GM18861 (cell line): ENCODE data around the gene CHCHD6.

Experiments
- ATAC-seq: cut with Tn5 transposase; IDR thresholded peaks from one replicate; pipeline ENCODE4 v1.9.1; 2021; ENCODE audit not compliant: unreplicated experiment

Gene CHCHD6

DNA sequence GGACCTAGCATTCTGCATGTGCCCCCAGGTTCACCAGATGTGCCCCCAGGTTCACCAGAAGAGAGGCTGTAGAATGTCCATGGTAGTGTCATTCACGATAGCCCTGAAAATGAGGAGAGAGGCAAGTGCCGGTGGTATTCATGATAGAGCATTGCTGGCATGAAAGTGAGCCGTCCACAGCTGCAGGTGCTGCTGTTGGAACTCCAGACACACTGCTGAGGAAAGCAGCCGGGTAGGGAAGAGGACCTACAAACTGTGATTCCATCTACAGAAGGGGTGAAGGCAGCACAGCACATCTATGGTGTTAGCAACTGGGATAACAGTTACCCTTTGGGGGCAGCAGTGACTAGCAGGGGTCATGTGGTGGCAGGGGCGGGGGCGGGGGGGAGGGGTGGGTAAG is 153.9 kb downstream of the CHCHD6 start:
- ATAC-seq, result no peak

DNA sequence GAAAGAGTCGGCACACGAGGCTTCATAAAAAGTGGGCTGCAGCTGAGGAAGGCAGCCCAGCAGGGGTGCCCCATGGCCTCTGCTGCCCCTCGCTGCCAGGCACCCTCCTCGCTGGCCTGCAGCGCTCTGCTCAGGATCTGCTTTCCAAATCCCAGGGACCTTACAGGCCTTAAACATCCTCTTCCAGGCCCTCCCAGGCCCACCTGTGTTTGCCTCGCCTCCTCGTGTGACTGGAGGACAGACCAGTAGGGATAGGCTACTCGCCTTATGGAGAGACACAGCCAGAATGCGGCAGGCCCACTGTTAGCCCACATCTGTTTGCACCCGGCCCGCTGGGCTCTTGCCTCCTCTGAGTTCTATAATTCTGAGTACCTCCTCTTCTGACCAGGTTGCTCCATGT is 154.4 kb downstream of the CHCHD6 start:
- ATAC-seq, result no peak

DNA sequence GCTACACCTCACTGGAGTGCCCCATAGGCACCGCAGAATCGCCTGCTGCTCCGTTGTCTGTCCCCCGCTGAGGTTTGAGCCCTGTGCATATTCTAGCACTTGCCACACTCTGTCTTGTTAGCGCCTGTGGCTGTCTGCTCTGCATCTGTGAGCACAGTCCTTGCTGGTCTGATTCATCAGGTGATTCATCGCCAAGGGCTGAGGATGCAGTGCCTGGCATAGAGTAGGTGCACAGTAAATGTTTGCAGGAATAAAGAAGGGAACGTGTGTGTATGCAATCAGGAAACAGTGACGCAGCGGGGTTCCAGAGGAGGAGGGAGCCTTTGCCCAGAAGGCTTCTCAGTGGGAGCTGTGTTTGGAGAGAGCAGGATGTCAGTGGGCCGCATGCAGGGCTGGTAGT is 154.8 kb downstream of the CHCHD6 start:
- ATAC-seq, result no peak

DNA sequence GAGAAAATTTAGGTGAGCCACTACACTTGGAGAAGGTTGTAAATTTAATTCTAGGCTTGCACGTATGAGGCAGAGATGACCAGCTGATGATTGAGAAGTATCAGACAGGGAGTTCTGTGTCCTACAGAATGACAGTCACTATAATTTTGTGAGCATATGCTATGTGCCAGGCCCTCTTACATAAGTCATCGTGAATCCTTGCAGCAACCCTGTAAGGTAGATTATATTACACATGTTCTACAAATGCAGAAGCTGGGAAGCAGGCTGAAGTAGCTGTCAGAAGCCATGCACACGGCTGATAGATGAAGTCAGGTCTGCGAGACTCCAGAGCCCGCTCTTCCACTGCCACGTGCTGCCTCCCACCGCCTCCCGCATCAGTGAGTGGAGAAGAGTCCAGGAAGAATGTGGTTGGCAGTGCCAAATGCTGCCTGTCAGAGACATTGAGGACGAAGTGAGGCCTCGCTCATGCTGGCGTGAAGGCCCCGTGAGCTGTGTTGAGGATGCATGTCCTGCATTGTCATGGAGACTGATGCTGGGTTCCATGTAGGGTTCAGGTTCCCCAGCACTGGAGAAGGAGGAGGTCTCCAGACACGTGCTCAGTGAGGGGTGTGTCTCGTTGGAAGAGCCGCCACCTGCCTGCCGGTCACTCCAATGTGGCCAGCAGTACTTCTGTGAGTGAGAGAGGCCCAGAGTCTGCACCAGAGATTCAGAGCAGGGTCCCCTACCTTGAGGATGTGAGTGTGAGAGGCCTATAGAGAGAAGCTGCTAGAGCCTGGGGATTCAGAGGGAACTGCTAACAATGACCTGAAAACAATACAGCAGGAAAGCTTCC is 155.6 kb downstream of the CHCHD6 start:
- ATAC-seq, result no peak

DNA sequence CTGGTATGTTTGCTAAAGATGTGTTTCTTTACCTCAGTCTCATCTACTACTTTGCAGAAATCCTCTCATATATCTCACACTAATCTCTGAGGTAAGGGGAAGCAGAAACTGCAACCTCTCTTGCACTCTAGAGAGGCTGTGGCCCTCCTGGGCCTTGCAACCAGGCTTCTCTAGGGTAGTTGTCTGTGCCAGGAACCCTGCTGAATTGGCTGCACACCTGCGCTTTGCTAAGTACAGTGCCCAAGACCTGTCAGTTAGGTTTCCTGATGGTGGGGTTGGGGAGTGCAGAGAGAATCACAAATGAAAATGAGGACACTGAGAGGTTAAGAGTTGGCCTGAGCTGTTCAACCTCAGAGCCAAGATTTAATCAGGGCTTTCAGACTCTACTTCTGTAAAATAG is 161.7 kb downstream of the CHCHD6 start:
- no peak for ATAC-seq

DNA sequence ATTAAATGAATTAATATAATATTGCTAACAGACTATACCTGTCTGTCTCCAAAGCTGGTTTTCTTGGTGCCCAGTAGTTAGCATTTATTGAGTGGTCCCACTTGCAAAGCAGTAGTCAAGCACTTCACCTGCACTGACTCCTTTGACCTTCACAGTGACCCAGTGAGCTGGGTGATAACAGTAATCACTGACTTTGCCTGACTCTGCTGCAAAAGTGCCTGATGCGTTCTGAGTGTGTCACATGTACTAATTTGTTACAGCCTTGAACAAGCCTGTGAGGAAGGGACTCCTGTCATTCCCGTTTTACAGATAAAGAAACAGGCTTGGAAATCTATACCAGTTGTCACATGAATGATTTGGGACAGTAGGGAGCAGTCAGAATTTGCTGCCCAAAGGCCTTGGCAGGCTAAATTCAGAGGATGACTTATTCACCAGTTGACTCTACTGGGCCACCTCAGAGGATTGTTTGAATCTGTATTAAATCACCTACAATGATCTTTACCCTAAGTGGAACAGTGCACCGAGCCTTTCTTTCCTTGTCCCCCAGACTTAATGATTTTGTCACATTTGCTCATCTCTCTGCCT is 162.2 kb downstream of the CHCHD6 start:
- no peak for ATAC-seq

DNA sequence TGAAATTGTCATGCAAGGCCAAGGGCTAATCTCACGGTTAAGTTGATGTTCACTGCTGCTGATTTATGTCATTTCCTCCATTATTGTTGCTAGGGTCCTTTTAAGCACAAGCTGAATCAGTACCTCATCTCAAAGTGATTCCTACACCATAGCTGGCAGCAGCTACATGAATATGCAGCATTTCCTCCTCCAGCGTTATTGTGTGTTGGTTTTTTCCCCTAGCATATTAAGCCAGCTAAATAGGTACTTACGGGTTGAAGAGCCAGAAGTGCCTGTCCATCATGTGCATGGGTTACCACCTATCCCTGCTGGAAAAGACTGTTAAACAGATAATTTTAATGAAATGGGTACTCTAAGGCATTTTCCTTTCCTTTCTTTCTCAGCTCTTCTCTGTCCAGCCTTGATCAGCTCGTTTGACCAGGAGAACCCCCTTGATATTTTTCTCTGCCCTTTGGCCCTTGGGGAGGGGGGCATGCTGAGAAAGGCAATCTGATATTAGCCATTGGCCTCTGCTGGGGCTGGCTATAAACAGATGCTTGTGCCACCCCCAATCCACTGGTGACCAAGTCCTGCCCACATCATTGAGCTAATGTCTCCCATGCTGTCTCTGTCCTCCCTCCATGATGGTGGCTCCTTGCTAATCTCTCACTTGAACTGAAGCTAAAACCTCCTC is 163.3 kb downstream of the CHCHD6 start:
- ATAC-seq, result no peak

DNA sequence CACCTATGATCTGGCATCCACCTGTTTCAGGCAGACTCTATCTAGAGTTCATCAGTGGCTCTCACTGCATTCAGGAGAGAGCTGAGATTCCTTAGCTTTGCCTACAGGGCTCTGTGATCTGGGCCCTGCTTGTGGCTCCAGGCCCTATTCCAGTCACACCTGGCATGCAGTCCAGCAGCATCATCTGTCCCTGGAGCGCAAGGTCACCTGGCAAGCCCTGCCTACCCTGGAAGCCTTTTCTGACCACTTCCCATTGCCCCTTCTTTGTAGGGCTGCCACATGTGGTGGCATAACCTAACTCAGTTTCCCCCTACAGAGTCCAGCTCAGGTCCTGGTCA is 163.8 kb downstream of the CHCHD6 start:
- ATAC-seq, result no peak

DNA sequence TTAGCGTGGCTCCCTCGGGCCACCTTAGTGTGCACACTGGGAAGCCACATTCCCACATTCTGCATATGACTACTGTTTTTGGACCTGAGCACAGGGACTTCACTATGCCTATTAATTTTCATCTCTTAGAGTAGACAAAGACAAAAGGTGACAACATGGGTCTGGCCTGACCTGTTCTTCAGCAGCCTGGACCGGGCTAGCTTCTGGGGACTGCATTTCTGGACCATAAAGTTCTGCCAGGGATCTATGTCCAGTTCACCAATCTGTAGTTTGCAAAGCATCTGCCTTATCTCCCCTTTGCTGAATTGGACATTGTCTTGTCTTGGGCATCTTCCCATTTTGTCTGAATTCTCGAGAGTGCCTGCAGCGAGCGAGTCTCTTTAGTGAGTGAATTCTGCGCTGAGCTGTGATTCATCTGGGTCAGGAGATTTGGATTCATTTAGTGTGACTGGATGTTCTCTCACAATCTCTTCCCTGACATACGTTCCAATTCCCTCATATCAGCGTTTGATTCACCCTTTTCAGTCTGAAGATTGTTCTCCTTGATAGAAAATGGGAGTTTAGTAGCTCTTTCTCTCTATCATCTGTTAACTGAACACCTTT is 166.7 kb downstream of the CHCHD6 start:
- no peak for ATAC-seq

DNA sequence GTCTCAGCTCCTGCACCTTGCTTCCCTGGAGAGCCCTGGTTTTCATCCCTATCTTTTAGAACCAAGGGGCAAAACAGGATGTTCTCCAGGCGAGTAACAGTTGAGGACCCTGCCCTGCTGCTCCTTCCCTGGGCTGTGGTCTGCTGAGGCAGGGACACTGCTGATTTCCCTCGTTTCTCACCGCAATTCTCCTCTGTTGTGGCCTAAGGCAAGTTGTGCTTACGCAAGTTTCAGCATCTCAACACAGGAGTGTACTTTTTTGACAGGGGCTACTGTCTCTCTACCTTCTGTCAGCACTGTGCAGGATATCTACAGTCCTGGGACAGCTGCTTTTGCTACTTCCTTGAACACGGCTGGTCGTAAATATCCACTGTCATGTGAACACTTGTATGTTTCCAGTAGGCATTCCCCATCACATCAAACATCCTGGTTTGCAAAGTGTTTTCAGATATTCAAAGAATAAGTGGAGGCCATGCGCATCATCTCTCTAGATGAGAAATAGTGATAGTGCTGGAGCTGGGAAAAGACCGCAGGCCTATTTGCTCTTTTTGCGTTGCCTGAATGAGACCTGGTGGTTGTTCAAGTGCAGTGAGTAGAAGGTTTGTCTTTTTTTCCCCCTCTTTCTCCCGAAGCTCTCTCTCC is 168.8 kb downstream of the CHCHD6 start:
- no peak for ATAC-seq

DNA sequence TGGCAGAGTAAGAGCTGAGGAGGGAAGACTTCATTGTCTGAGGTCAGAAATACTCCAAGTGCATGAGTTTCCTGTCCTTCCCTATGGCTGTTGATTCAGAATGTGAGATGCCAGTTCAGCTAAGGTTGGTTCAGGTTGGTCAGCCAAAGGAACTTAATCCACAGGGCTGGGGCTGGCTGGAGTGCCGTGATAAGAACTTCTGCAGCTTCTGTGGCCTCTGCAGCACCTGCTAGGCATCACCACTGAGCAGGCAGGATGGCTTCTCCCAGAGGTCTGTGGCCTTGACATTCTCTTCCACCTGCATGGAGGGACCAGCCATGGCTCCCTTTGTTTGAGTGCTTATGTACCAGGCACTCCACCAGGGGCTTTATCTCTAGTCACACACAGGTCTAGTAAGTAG is 169.4 kb downstream of the CHCHD6 start:
- ATAC-seq, result no peak

DNA sequence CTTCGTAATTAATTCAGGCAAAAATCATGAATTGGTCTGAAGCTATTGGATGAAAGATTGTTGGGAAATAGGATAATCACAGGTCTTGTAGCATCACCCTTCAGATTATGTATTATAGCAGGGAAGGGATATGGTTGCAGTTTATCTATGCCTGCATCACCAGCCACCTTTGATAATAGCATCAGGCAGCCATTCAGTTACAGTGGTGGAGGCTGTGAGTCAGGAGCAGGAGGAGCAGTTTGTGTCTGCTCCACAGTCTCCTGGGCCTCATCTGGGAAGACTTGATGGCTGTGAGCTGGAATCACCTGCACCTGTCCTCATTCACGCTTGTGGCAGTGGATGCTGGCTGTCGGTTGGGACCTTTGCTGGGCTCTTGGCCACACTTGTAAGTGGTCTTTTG is 174.6 kb downstream of the CHCHD6 start:
- no peak for ATAC-seq

DNA sequence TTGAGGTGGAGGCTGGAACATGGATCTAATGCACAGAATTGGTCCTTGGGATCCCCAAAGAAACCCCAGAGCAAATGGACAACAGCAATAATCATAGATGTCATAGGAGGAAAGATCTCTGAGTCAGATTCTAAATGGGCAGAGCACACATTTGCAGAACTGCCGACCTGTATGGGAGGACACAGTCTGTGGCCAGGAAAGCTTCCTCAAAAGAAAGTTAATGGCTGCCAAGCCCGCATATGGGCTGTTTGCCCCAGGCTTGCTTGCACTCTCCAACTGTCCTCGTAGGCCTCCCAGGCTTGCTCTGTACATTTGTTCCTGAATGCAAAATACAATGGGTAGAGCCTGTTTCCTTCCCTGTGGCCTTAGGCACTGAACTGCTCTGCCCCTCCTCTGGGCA is 176.9 kb downstream of the CHCHD6 start:
- ATAC-seq, result no peak

DNA sequence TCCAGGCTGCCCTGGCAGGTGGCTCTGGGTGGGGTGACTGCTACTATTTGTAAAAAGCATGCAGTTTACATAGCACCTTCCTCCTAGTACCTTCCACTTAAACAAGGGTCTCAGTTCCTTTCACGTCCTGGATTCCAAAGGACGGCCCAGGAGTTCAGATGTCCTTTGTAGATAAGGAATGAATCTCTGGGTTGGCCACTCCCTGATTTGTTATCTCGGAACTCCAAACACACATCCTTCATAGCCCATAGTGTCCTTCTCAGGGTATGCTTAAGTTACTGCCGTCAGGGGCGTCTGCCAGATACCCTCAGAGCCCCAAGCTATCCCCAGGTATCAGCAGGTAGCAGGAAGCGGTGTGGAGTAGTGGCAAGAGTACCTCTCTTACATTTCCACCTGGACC is 177.8 kb downstream of the CHCHD6 start:
- no peak for ATAC-seq

DNA sequence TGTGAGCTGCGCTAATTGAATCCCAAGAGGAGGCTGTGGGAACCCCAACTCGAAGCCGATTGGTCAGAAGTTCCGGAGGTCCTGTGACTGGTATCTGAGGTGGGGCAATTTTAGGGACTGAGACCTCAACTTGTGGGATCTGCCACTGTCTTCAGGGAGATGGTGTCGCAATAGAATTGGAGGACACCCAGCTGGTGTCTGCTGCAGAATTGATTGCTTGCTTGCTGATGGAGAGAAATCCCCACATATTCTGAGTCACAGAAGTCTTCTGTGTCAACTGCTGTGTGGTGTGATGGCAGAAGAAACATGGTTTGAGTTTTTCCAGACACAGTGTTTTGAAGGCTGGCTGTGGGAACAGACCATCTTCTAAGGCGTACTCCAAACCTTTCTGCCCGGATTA is 179.2 kb downstream of the CHCHD6 start:
- ATAC-seq, result no peak

DNA sequence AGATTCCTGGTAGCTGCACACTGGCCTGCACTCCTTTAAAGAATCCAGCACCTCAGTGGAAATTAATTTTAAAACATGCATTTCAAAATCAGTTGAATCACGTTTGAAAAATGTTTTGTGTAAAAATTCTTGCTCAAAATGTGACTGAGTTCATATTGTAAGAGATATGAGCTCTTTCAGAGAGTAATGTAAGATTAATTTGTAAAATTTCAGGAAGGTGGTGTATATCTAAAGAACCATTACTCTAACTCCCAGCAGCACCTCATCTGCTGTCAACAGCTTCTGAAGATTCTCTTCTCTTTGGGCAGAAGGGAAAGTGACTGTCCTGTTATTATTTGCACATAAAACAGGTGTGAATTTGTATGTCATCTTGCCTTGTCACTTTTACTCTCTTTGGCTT is 181.4 kb downstream of the CHCHD6 start:
- no peak for ATAC-seq

DNA sequence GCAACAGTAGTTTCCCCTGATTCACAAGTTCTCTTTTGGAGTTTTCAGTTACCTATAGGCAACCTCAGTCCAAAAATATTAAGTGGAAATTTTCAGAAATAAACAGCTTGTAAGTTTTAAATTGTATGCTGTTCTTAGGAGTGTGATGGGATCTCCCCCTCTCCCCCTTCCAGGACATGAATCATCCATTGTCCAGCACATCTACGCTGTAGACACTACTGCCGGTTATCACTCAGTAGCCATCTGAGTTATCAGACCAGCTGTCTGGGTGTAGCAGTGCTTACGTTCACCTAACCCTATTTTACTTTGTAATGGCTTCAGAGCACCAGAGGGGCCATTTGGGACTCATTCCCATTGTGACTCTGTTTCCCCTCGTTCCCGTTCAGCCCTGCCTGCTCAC is 182.2 kb downstream of the CHCHD6 start:
- ATAC-seq, result no peak

DNA sequence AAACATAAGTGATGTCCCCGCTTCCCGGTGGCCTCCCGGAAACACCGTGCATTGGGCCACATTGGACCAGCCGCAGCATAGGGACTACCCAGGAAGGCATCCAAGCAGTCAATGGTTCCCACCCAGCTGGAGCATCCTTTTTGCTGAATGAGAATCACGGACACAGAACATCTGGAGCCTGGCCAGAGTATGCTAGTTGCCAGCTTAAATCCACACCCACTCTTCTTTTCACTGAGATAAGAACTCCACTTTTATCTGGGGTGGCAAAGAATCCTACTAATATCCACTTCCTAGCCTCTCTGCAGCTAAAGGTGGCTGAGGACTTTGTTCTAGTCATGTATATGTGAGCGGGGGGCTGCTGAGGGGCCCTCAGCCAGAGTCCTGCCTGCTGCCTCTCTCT is 183.6 kb downstream of the CHCHD6 start:
- no peak for ATAC-seq

DNA sequence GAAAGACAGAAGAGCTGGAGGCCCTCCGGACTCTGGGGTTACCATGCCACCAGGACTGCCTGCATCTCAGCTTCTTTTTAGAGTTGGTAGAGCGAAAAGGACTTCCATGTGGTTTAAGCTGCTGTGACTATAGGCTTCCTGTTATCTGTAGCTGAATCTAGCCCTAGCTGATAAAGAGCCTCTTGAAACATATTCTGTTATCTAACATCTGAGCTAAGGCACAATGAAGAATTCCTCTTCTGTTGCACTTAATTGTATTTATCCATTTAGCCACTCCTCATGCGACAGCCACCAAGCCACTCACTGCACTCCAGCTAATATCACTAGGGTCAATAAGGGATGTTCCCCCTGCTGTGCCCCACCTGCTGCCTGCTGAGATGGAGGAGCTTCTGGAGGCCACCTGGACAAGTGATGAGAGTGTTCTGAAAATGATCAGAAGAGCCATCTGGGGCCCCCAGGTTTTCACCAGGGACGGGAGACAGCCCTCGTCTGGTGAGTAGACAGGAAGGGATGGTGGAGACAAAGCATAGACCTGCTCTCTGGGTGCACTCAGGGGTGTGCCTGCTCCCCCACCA is 184.2 kb downstream of the CHCHD6 start:
- no peak for ATAC-seq

DNA sequence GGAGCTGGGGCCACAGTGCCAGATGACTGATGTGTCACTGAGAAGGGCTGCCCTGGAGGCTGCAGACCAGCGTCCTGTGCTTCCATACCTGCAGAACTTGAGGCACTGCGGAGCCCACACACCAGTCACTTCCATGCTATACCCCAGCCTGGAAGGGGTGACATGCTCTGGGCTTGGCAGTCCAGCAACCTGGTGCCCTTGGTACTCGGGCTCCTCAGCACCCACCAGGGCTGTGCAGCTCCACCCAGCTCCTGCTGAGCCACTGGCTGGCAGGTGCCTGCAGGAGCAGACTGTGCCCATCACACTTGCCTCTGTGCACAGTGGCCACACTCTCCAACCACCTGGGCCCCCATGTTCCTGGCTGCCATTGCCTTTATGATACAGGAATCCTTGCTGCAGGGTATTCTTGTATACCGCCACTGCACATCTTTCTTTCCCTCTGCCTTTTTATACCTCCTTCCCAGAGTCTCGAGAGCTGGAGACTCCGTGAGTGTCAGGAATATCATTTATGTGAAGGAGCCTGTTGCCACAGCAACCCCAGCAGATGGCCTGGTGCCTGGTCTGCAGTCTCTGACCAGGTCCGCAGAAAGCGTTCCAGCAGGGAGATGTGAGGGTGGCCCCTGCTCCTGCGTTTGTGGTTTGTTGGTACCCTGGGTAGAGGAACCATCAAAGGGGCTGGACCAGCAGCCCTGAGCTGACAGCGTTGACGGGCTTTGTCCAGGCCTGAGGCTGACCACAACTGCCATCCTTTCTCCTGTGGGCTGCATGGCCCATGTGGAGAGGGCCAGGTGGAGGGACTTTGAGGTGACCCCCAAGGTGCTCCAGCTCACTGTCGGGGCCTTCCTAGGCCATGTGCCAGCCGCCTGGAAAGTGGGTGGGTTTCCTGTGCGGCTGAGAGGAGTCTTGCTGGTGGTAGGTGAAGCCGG is 185.5 kb downstream of the CHCHD6 start:
- no peak for ATAC-seq
